ENCODE results near the gene ALMS1. TPM values are rescaled to one million over a fixed set of nuclear protein-coding genes. Genes with fewer than 3 reads are reported as not detected.

Gene ALMS1
- total and polyA plus RNA-seq, 2 donors (not counting 3 experiments of a cell fraction or from before 2014, with no cell fraction given): 5.7 to 15.4 TPM

GRCh38 chr2:73423913-73424312, 38.3 kb downstream of the ALMS1 start:
- intact Hi-C loops (cut with micrococcal nuclease): no loop called here
- TF ChIP-seq EZH2 (IDR thresholded peaks at IDR 0.05; ENCODE audit: borderline replicate concordance, low read depth, low read length, severe bottlenecking): no peak
- TF ChIP-seq GATA2 (IDR thresholded peaks at IDR 0.05; ENCODE audit: insufficient read depth, insufficient read length, low read depth, low read length): no peak
- no peak for TF ChIP-seq MYC (IDR thresholded peaks at IDR 0.05; ENCODE audit: low read depth, low read length)
- no peak for TF ChIP-seq JUN (IDR thresholded peaks at IDR 0.05; ENCODE audit: borderline replicate concordance, insufficient read depth, insufficient read length, low read depth)
- TF ChIP-seq MAX (IDR thresholded peaks at IDR 0.05; ENCODE audit: insufficient read depth, insufficient read length): no peak
- TF ChIP-seq POLR2A (IDR thresholded peaks at IDR 0.05; ENCODE audit: low read depth, low read length): no peak
- TF ChIP-seq, protein P1, sequence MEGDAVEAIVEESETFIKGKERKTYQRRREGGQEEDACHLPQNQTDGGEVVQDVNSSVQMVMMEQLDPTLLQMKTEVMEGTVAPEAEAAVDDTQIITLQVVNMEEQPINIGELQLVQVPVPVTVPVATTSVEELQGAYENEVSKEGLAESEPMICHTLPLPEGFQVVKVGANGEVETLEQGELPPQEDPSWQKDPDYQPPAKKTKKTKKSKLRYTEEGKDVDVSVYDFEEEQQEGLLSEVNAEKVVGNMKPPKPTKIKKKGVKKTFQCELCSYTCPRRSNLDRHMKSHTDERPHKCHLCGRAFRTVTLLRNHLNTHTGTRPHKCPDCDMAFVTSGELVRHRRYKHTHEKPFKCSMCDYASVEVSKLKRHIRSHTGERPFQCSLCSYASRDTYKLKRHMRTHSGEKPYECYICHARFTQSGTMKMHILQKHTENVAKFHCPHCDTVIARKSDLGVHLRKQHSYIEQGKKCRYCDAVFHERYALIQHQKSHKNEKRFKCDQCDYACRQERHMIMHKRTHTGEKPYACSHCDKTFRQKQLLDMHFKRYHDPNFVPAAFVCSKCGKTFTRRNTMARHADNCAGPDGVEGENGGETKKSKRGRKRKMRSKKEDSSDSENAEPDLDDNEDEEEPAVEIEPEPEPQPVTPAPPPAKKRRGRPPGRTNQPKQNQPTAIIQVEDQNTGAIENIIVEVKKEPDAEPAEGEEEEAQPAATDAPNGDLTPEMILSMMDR (IDR thresholded peaks at IDR 0.05; ENCODE audit: extremely low read depth in 1 of 2, insufficient read depth in 1 of 2, low read depth in 1 of 2, low read length in 2 of 2): no peak
- H3K27me3 ChIP-seq (ENCODE audit: control insufficient read depth in 2 of 2, insufficient read depth in 2 of 2, low read length in 2 of 2): no peaks in the 10 kb centered on the region

More at GRCh38 chr2:73423913-73424312, 38.3 kb downstream of the ALMS1 start:
- DNase-seq (ENCODE audit: low read depth, low spot score) (no peak), FAIRE-seq (no peak)
- Histone ChIP-seq H2AFZ (ENCODE audit: low read depth, low read length) (no peak overlapping the region), H3K9me1 (replicated peaks; ENCODE audit: control insufficient read depth, extremely low read depth, insufficient read depth, low read length) (no peaks in the 10 kb centered on the region), H3K4me2 (ENCODE audit: insufficient read depth, low read length) (no peak overlapping the region), H3K36me3 (ENCODE audit: control insufficient read depth in 2 of 2, extremely low read depth in 1 of 2, insufficient read depth in 2 of 2, low read length in 2 of 2) (peaks cover 0 to 1% of the 10 kb centered on the region in 2 experiments), H3K4me3 (replicated peaks in 1 of 3; ENCODE audit: insufficient read depth in 1 of 3, low read depth in 1 of 3, low read length in 3 of 3) (no peak overlapping the region), H3K9ac (replicated peaks; ENCODE audit: extremely low read depth, insufficient read depth, low read length) (no peak overlapping the region), H4K20me1 (replicated peaks; ENCODE audit: control insufficient read depth, extremely low read depth, insufficient read depth, low read length) (no peaks in the 10 kb centered on the region), H3K9me3 (replicated peaks; ENCODE audit: control insufficient read depth, insufficient read depth, low read length) (no peaks in the 10 kb centered on the region), H3K27ac (ENCODE audit: insufficient read depth, low read depth, low read length) (no peak overlapping the region), H3K4me1 (ENCODE audit: control insufficient read depth, extremely low read depth, insufficient read depth, low read length) (no peaks in the 10 kb centered on the region), H3K79me2 (ENCODE audit: control insufficient read depth, insufficient read depth, low read length) (no peaks in the 10 kb centered on the region)
- dilution Hi-C loops (cut with MboI; ENCODE audit: extremely low pct_ligation_motif_present, low sequenced_read_pairs): no loop called here
- POLR2A ChIA-PET: no interaction called here
- CTCF ChIA-PET: no interaction called here
- BruUV-seq (replicated peaks): no TSS peak
